ENCODE data around the gene UTP4. TPM values are rescaled to one million over a fixed set of nuclear protein-coding genes. Genes with fewer than 3 reads are reported as not detected.

The UTP4 gene
- total RNA-seq, 1 experiment from 2014 or later: 125 TPM

DNA sequence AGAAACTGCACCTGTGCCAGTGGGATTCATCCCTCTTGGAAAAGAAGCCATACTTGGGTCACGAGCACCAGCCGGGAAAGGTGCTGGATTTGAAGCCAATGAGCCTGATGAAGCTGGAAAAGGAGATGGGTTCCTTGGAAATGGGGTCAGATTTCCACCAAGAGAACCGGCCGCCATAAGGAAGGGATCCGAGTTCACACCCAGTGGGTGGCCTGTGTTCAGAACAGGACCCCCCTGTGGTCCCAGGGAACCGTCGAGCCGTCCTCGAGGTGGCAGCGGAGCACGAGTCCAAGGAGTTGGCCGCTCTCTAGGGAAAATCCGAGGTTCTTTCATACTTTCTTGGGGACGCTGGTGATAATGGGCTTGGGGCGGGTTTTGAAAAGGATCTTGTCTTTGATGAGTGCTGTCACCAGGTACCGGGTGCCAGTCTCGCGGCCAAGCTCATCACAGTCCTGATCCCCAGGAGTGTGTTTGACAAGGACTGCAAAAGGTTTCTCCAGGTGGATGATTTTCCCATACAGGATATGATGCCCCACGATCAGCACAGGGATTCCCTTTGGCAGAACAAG, 12.3 kb upstream of the UTP4 start:
- RAD21 ChIA-PET (ENCODE audit: low non-redundant PET in 1 of 2, low total read pairs in 2 of 2, uncharacterized antibody in 2 of 2, unreplicated experiment in 2 of 2): no interaction called here
- H3K4me1 ChIP-seq (ENCODE audit: control insufficient read depth in 1 of 2, insufficient read depth in 2 of 2, low read length in 2 of 2): peaks cover 0 to 10% of the 10 kb centered on the region in 2 experiments; a peak in 2 of 4 replicates
- CTCF ChIA-PET: no interaction called here
- intact Hi-C loops (cut with micrococcal nuclease): loop anchor here (5.0 to 10.0 kb wide), 4 partner anchors 123 to 595 kb away; no protein-coding TSS in a partner anchor
- POLR2A ChIA-PET: interaction anchor here (0.6 kb wide), 1 partner anchor 57 kb away, joined by 4 read pairs; no protein-coding TSS in a partner anchor
- no peak for TF ChIP-seq CBX3 (IDR thresholded peaks at IDR 0.05; ENCODE audit: low read depth)
- TF ChIP-seq EZH2 (IDR thresholded peaks at IDR 0.05): no peak
- no peak overlapping the region for H2AFZ ChIP-seq (ENCODE audit: low read depth, low read length, poor library complexity, severe bottlenecking)
- no peak overlapping the region for H3K9ac ChIP-seq (ENCODE audit: low read length)
- H3K79me2 ChIP-seq (ENCODE audit: insufficient read depth, low read length): peaks cover 57% of the 10 kb centered on the region
- H3K9me2 ChIP-seq (ENCODE audit: insufficient read depth): no peaks in the 10 kb centered on the region
- no peak overlapping the region for H3K4me2 ChIP-seq (ENCODE audit: low read length)
- ATAC-seq (no peak), DNase-seq (ENCODE audit: low read depth, low spot score) (no peak)
- no peaks in the 10 kb centered on the region for H3K9me3 ChIP-seq (ENCODE audit: control insufficient read depth in 1 of 2, insufficient read depth in 1 of 2, low read depth in 1 of 2, low read length in 2 of 2)
- no TSS peak for BruUV-seq (replicated peaks)
- peaks cover 31 to 64% of the 10 kb centered on the region in 2 experiments for H3K36me3 ChIP-seq (ENCODE audit: control insufficient read depth in 1 of 2, insufficient read depth in 2 of 2, low read length in 2 of 2)
- no peak overlapping the region for H3K27ac ChIP-seq (ENCODE audit: low read depth, low read length)
- no peak overlapping the region for H3K4me3 ChIP-seq (replicated peaks in 1 of 2; ENCODE audit: low read depth in 1 of 2, low read length in 2 of 2)
- H4K20me1 ChIP-seq (ENCODE audit: insufficient read depth): peaks cover 11% of the 10 kb centered on the region; the same call in 1 of the 2 replicates
- no peaks in the 10 kb centered on the region for H3K27me3 ChIP-seq (ENCODE audit: insufficient read depth, low read length)

DNA sequence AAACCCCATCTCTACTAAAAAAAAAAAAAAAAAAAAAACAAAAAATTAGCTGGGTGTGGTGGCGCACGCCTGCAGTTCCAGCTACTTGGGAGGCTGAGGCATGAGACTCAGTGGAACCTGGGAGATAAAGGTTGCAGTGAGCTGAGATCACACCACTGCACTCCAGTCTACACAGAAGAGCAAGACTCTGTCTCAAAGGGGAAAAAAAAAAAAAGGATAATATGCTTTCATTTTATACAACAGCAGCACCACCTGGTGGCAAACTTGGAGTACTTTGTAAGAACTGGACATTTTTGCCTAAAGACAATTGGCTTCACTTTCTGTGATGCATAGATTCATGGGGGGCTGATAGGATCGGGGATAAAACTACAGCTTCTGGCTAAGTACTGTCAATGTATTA, 8.5 kb upstream of the UTP4 start:
- Histone ChIP-seq H3K79me2 (ENCODE audit: insufficient read depth, low read length) (peaks cover 81% of the 10 kb centered on the region), H3K27ac (ENCODE audit: low read depth, low read length) (no peak overlapping the region), H3K4me3 (replicated peaks in 1 of 2; ENCODE audit: low read depth in 1 of 2, low read length in 2 of 2) (no peak overlapping the region), H3K36me3 (ENCODE audit: control insufficient read depth in 1 of 2, insufficient read depth in 2 of 2, low read length in 2 of 2) (peaks cover 14 to 29% of the 10 kb centered on the region in 2 experiments), H2AFZ (ENCODE audit: low read depth, low read length, poor library complexity, severe bottlenecking) (no peak overlapping the region), H3K9ac (ENCODE audit: low read length) (no peak overlapping the region), H3K4me1 (ENCODE audit: control insufficient read depth in 1 of 2, insufficient read depth in 2 of 2, low read length in 2 of 2) (peaks cover 0 to 10% of the 10 kb centered on the region in 2 experiments; a peak in 2 of 4 replicates), H3K4me2 (ENCODE audit: low read length) (no peak overlapping the region), H3K9me2 (ENCODE audit: insufficient read depth) (no peaks in the 10 kb centered on the region), H4K20me1 (ENCODE audit: insufficient read depth) (no peaks in the 10 kb centered on the region; the same call in 1 of the 2 replicates), H3K9me3 (ENCODE audit: control insufficient read depth in 1 of 2, insufficient read depth in 1 of 2, low read depth in 1 of 2, low read length in 2 of 2) (no peaks in the 10 kb centered on the region), H3K27me3 (ENCODE audit: insufficient read depth, low read length) (no peaks in the 10 kb centered on the region)
- ATAC-seq: peak; percentile 45
- no TSS peak for BruUV-seq (replicated peaks)
- ChIA-PET RAD21 (ENCODE audit: low non-redundant PET in 1 of 2, low total read pairs in 2 of 2, uncharacterized antibody in 2 of 2, unreplicated experiment in 2 of 2) (interaction anchor here (0.8 to 1.8 kb wide), 5 partner anchors 12 to 276 kb away, joined by 3 to 10 read pairs (median 3); partner anchors contain the start of gene HAS3 (in 1 of the 2)), POLR2A (interaction anchor here (0.6 to 1.1 kb wide), 3 partner anchors 11 to 1322 kb away, joined by 3 to 4 read pairs (median 4); no protein-coding TSS in a partner anchor), CTCF (interaction anchor here (0.7 to 3.1 kb wide), 10 partner anchors 11 to 533 kb away, joined by 3 to 17 read pairs (median 4); partner anchors contain the start of gene HAS3)
- intact Hi-C loops (cut with micrococcal nuclease): loop anchor here (1.0 to 10.0 kb wide), 7 partner anchors 127 to 599 kb away; no protein-coding TSS in a partner anchor
- DNase-seq (ENCODE audit: low read depth, low spot score): no peak
- TF ChIP-seq EZH2 (IDR thresholded peaks at IDR 0.05) (no peak), EZH2phosphoT487 (IDR thresholded peaks at IDR 0.05; ENCODE audit: borderline replicate concordance) (no peak), EGR1 (IDR thresholded peaks at IDR 0.05; ENCODE audit: low read depth) (no peak), CBX3 (IDR thresholded peaks at IDR 0.05; ENCODE audit: low read depth) (no peak), SP1 (IDR thresholded peaks at IDR 0.05; ENCODE audit: low read depth) (no peak), RAD21 (IDR thresholded peaks at IDR 0.05; ENCODE audit: low read depth) (peak; percentile 86), ZFX (IDR thresholded peaks at IDR 0.05) (no peak), YY1 (IDR thresholded peaks at IDR 0.05; ENCODE audit: extremely low read depth, insufficient replicate concordance, low read depth, low read length) (no peak), FOSL1 (IDR thresholded peaks at IDR 0.05; ENCODE audit: low read depth) (no peak), ZNF274 (IDR thresholded peaks at IDR 0.05; ENCODE audit: low read depth, low read length) (no peak), TCF7L2 (IDR thresholded peaks at IDR 0.05; ENCODE audit: borderline replicate concordance, extremely low read depth, insufficient read depth, insufficient read length) (no peak), POLR2AphosphoS5 (IDR thresholded peaks at IDR 0.05; ENCODE audit: low read depth, low read length) (peak; percentile 34; the same call in 1 of the 2 replicates), JUND (IDR thresholded peaks at IDR 0.05) (no peak), ELF1 (IDR thresholded peaks at IDR 0.05; ENCODE audit: borderline replicate concordance, low read depth) (no peak), CEBPB (IDR thresholded peaks at IDR 0.05; ENCODE audit: low read depth) (no peak), POLR2A (IDR thresholded peaks at IDR 0.05; ENCODE audit: borderline replicate concordance, extremely low read depth, insufficient read depth, insufficient read length) (no peak)
- TF ChIP-seq, protein P1, sequence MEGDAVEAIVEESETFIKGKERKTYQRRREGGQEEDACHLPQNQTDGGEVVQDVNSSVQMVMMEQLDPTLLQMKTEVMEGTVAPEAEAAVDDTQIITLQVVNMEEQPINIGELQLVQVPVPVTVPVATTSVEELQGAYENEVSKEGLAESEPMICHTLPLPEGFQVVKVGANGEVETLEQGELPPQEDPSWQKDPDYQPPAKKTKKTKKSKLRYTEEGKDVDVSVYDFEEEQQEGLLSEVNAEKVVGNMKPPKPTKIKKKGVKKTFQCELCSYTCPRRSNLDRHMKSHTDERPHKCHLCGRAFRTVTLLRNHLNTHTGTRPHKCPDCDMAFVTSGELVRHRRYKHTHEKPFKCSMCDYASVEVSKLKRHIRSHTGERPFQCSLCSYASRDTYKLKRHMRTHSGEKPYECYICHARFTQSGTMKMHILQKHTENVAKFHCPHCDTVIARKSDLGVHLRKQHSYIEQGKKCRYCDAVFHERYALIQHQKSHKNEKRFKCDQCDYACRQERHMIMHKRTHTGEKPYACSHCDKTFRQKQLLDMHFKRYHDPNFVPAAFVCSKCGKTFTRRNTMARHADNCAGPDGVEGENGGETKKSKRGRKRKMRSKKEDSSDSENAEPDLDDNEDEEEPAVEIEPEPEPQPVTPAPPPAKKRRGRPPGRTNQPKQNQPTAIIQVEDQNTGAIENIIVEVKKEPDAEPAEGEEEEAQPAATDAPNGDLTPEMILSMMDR (IDR thresholded peaks at IDR 0.05 in 2 of 3, conservative IDR thresholded peaks at IDR 0.05 in 1 of 3; ENCODE audit: borderline replicate concordance in 1 of 3, insufficient read depth in 1 of 3, low read depth in 2 of 3, low read length in 2 of 3): peak; percentile 56 to 72 (median 62); a peak in 5 of 6 replicates
- TF ChIP-seq, protein P2, sequence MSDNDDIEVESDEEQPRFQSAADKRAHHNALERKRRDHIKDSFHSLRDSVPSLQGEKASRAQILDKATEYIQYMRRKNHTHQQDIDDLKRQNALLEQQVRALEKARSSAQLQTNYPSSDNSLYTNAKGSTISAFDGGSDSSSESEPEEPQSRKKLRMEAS (IDR thresholded peaks at IDR 0.05): no peak
- TF ChIP-seq, protein P3, sequence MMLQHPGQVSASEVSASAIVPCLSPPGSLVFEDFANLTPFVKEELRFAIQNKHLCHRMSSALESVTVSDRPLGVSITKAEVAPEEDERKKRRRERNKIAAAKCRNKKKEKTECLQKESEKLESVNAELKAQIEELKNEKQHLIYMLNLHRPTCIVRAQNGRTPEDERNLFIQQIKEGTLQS (IDR thresholded peaks at IDR 0.05): no peak

Measured in HCT116 (cell line).